Right lung (tissue), 5 donors: ENCODE results near the gene C1QTNF3. TPM values are rescaled to one million over a fixed set of nuclear protein-coding genes. Genes with fewer than 3 reads are reported as not detected.
"Not testable (repeated sequence)": the region's sequence is repeated elsewhere in the genome, so short reads cannot be mapped to it uniquely, and the experiment has no call there.

Experiments used
- DNase-seq, 2 donors: peaks; one replicate each; pipeline ENCODE4 v3.0.0-alpha.2; 2013
- polyA plus RNA-seq, 5 donors: library from polyadenylated mRNA; unstranded; fragments of 120-200 nt; gene quantifications; one replicate each; pipeline versions ENCODE4 v1.2.1 to v1.2.3, GENCODE V29; 2013; ENCODE audit warnings: inconsistent platforms in 1 of 5, low replicate concordance in 1 of 5; ENCODE audit not compliant: insufficient read length in 5 of 5, insufficient read depth in 1 of 5

The C1QTNF3 gene
- polyA plus RNA-seq, 5 donors = 20.7 to 27.7 (median 22.2) TPM

GRCh38 chr5:34028349-34028748, 14.7 kb downstream of the C1QTNF3 start:
- no peak for DNase-seq

- no peak for DNase-seq
Observed at GRCh38 chr5:34026089-34026761, 16.8 kb downstream of the C1QTNF3 start.

GRCh38 chr5:34022121-34022705, 20.8 kb downstream of the C1QTNF3 start:
- DNase-seq = no peak

- no peak for DNase-seq
Observed at GRCh38 chr5:34021334-34021733, 21.7 kb downstream of the C1QTNF3 start.

- DNase-seq = no peak
Observed at GRCh38 chr5:34020726-34021125, 22.3 kb downstream of the C1QTNF3 start.

- DNase-seq = no peak
Observed at GRCh38 chr5:34017254-34017653, 25.8 kb downstream of the C1QTNF3 start.

GRCh38 chr5:34016750-34017149, 26.3 kb downstream of the C1QTNF3 start:
- no peak for DNase-seq

GRCh38 chr5:34016222-34016621, 26.8 kb downstream of the C1QTNF3 start:
- no peak for DNase-seq

- no peak for DNase-seq
Observed at GRCh38 chr5:34015120-34015822, 27.7 kb downstream of the C1QTNF3 start.

GRCh38 chr5:34014626-34015025, 28.4 kb downstream of the C1QTNF3 start:
- DNase-seq = no peak

- no peak for DNase-seq
Observed at GRCh38 chr5:34013547-34013946, 29.5 kb downstream of the C1QTNF3 start.

GRCh38 chr5:34012791-34013190, 30.2 kb downstream of the C1QTNF3 start:
- DNase-seq = peak; percentile 74 to 76

- no peak for DNase-seq
Observed at GRCh38 chr5:34011536-34011935, 31.5 kb downstream of the C1QTNF3 start.

GRCh38 chr5:34010146-34010545, 32.9 kb downstream of the C1QTNF3 start:
- DNase-seq = not testable (repeated sequence)

- DNase-seq = no peak
Observed at GRCh38 chr5:34009610-34010009, 33.4 kb downstream of the C1QTNF3 start.

- peak in 1 of 2 donors; percentile 15 for DNase-seq
Observed at GRCh38 chr5:34008802-34009201, 34.2 kb downstream of the C1QTNF3 start.

- peak; percentile 96 to 97 for DNase-seq
Observed at GRCh38 chr5:34007621-34008600, 35.1 kb downstream of the C1QTNF3 start, which contains the start of gene AMACR. AMACR (minus strand) TSS chr5:34008050; CDS start chr5:34008019, 31 bp downstream.

GRCh38 chr5:34007201-34007620, 35.8 kb downstream of the C1QTNF3 start:
- peak in 1 of 2 donors; percentile 15 for DNase-seq

GRCh38 chr5:34005681-34006080, 37.3 kb downstream of the C1QTNF3 start:
- no peak for DNase-seq

- no peak for DNase-seq
Observed at GRCh38 chr5:34005211-34005610, 37.8 kb downstream of the C1QTNF3 start.

- DNase-seq = no peak
Observed at GRCh38 chr5:34003941-34004340, 39.1 kb downstream of the C1QTNF3 start.
